Nephron progenitor cell (in vitro differentiated cells): ENCODE data around the gene LRRC8E.
A peak's percentile ranks its signal among the peaks of the same experiment; 100 is the strongest.

Experiments used
- DNase-seq: peaks from one replicate; pipeline ENCODE4 v3.0.0; 2021
- H3K27ac Mint-ChIP-seq: 2 replicates; pipeline ENCODE4 v1.8.0; 2021; ENCODE audit warnings: mild to moderate bottlenecking, moderate library complexity, mixed read lengths
- H3K27me3 Mint-ChIP-seq: 2 replicates; pipeline ENCODE4 v1.8.0; 2021; ENCODE audit warnings: mild to moderate bottlenecking, low read depth, mixed read lengths; ENCODE audit not compliant: poor library complexity
- H3K36me3 Mint-ChIP-seq: 2 replicates; pipeline ENCODE4 v1.8.0; 2021; ENCODE audit warnings: low read depth, mixed read lengths
- H3K4me1 Mint-ChIP-seq: 2 replicates; pipeline ENCODE4 v1.8.0; 2021; ENCODE audit warnings: mixed read lengths
- H3K4me3 Mint-ChIP-seq: 2 replicates; pipeline ENCODE4 v1.8.0; 2021; ENCODE audit warnings: mild to moderate bottlenecking, moderate library complexity, mixed read lengths
- H3K9me3 Mint-ChIP-seq: 2 replicates; pipeline ENCODE4 v1.8.0; 2021; ENCODE audit warnings: mild to moderate bottlenecking, moderate library complexity, mixed read lengths
- CTCF ChIP-seq: fragments of 200-600 bp; sonication (generic); IDR thresholded peaks from 2 replicates; pipeline ENCODE4 v1.5.0; 2021; ENCODE audit warnings: antibody characterized with exemption

Gene LRRC8E

GRCh38 chr19:7933411-7933810 lies 45.1 kb downstream of the LRRC8E start:
- TF ChIP-seq CTCF = peak; percentile 34
- Mint-ChIP-seq H3K27me3 (no peaks in the 10 kb centered on the region), H3K4me1 (peaks cover 11% of the 10 kb centered on the region), H3K4me3 (no peak overlapping the region), H3K36me3 (peaks cover 15% of the 10 kb centered on the region), H3K9me3 (no peaks in the 10 kb centered on the region), H3K27ac (no peak overlapping the region)
- no peak for DNase-seq

DNA sequence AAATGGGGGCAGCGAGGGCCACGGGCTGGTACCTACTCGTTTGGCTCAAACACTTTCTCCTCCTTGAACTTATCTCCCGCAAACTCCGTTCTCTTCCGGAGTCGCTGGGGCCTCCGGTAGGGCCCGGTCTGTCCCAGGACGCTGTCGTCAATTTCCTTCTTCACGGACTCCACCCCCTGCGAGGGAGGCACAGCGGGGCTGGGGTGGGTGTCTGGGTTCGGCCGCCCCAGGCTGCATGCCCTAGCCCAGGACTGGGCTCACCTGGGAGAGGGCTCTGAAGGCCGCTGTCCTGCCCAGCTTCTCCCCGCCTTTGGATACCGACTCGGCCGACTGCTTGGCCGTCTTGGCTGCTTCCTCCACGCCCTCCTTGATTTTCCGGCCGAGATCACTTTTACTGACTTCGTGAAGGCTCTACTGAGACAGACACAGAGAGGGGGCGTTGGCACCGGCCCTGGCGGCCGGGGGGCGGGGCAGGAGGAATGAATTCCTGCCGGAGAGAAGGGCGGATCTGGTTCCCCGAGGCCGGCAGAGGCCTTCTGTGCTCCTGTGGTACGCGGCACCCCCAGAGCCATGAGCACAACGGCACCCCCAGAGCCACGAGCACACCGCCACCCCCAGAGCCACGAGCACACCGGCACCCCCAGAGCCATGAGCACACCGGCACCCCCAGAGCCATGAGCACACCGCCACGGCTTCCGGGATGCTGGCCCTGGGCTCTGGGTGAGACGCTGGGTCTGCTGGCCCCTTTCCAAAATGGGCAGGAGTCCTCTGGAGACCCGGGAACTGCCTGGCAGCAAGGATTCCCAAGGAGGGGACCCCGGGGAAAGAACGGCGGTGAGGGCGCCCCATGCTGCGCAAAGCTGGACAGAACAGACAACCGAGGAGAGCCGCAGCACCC lies 45.8 kb downstream of the LRRC8E start:
- Mint-ChIP-seq H3K4me1 (peaks cover 4% of the 10 kb centered on the region), H3K4me3 (no peak overlapping the region), H3K27me3 (no peaks in the 10 kb centered on the region), H3K27ac (no peak overlapping the region), H3K9me3 (no peaks in the 10 kb centered on the region), H3K36me3 (peaks cover 20% of the 10 kb centered on the region)
- TF ChIP-seq CTCF = no peak
- DNase-seq = no peak

GRCh38 chr19:7934766-7935165 lies 46.5 kb downstream of the LRRC8E start:
- Mint-ChIP-seq H3K9me3 (no peaks in the 10 kb centered on the region), H3K27me3 (no peaks in the 10 kb centered on the region), H3K36me3 (peaks cover 21% of the 10 kb centered on the region), H3K4me1 (no peaks in the 10 kb centered on the region), H3K27ac (no peak overlapping the region), H3K4me3 (no peak overlapping the region)
- no peak for TF ChIP-seq CTCF
- DNase-seq = no peak

- TF ChIP-seq CTCF = no peak
- Mint-ChIP-seq H3K27me3 (no peaks in the 10 kb centered on the region), H3K27ac (peak overlapping the region; percentile 92), H3K4me3 (peak overlapping the region; percentile 46), H3K4me1 (peaks cover 20% of the 10 kb centered on the region), H3K9me3 (no peaks in the 10 kb centered on the region), H3K36me3 (peaks cover 29% of the 10 kb centered on the region)
- DNase-seq = no peak
Measured at GRCh38 chr19:7940841-7941240, 52.5 kb downstream of the LRRC8E start.

- H3K36me3 Mint-ChIP-seq = peaks cover 26% of the 10 kb centered on the region
- DNase-seq = no peak
- no peaks in the 10 kb centered on the region for H3K9me3 Mint-ChIP-seq
- peaks cover 20% of the 10 kb centered on the region for H3K4me1 Mint-ChIP-seq
- no peak overlapping the region for H3K27ac Mint-ChIP-seq
- H3K4me3 Mint-ChIP-seq = peak overlapping the region; percentile 94
- TF ChIP-seq CTCF = no peak
- H3K27me3 Mint-ChIP-seq = no peaks in the 10 kb centered on the region
Measured at GRCh38 chr19:7941895-7942596, 53.7 kb downstream of the LRRC8E start.
